ENCODE data around the gene TRIM45. TPM values are rescaled to one million over a fixed set of nuclear protein-coding genes. Genes with fewer than 3 reads are reported as not detected.

TRIM45 gene
- total and polyA plus RNA-seq, 2 of the 13 experiments (the other 11 are each of a cell fraction or from before 2014, with no cell fraction given), result 1.9 to 2.3 TPM

DNA sequence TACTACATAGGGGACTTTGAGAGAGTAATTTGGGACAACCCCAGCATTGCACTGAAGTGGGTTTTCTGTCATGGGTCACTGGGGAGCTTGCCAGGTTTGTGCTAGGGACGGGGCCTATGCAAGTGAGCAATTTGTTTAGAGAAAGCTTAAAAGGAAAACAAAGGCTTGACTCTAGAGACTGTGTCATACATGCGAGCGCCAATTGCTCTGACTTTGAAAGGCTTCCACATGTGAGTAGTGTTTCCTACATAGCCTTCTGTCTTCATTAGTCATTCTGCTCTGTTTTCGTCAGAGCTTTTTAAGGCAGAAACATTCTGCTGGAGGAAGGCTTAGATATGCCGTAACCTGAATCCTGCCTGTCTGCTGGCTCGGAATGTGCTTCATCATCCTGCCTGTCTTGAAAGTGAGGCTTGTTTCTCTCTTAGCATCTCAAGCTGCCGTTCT is 28.4 kb downstream of the TRIM45 start:
- CTCF ChIA-PET (ENCODE audit: low intra/inter-chr PET ratio, low total read pairs), result no interaction called here
- no peaks in the 10 kb centered on the region for H3K9me3 ChIP-seq (ENCODE audit: low read length)
- no peak overlapping the region for H3K4me2 ChIP-seq (ENCODE audit: low read depth, low read length)
- H3K27me3 ChIP-seq (ENCODE audit: control insufficient read depth in 1 of 2, insufficient read depth in 2 of 2, low read length in 2 of 2), result no peaks in the 10 kb centered on the region
- no peaks in the 10 kb centered on the region for H3K79me2 ChIP-seq (ENCODE audit: insufficient read depth, low read length)
- no peaks in the 10 kb centered on the region for H4K20me1 ChIP-seq (ENCODE audit: insufficient read depth, low read length)
- H3K4me3 ChIP-seq (replicated peaks in 1 of 3; ENCODE audit: insufficient read depth in 1 of 3, low read depth in 2 of 3, low read length in 3 of 3), result no peak overlapping the region
- 100% methylated on average over 7 of the region's 7 CpGs for WGBS (ENCODE audit: low lambda C conversion rate)
- POLR2A ChIA-PET, result no interaction called here
- DNase-seq (ENCODE audit: low spot score), result no peak
- BruUV-seq (replicated peaks), result no TSS peak
- no peaks in the 10 kb centered on the region for H3K4me1 ChIP-seq (ENCODE audit: insufficient read depth, low read length)
- ATAC-seq, result no peak
- TF ChIP-seq ZMAT3 (CRISPR knock-in tag; conservative IDR thresholded peaks at IDR 0.05), result no peak
- no peak for TF ChIP-seq ZSCAN9 (CRISPR knock-in tag; IDR thresholded peaks at IDR 0.05; ENCODE audit: borderline replicate concordance)
- TF ChIP-seq ZNF10 (CRISPR knock-in tag; IDR thresholded peaks at IDR 0.05; ENCODE audit: borderline replicate concordance, low read depth), result no peak
- TF ChIP-seq ZNF232 (CRISPR knock-in tag; IDR thresholded peaks at IDR 0.05; ENCODE audit: borderline replicate concordance), result no peak
- no peak for TF ChIP-seq MAX (IDR thresholded peaks at IDR 0.05)
- no peak for TF ChIP-seq ZNF136 (CRISPR knock-in tag; IDR thresholded peaks at IDR 0.05; ENCODE audit: low read depth)
- no peak for TF ChIP-seq IRX3 (CRISPR knock-in tag; IDR thresholded peaks at IDR 0.05; ENCODE audit: borderline replicate concordance, low read depth)
- TF ChIP-seq MLLT10 (CRISPR knock-in tag; IDR thresholded peaks at IDR 0.05), result no peak
- TF ChIP-seq THYN1 (CRISPR knock-in tag; IDR thresholded peaks at IDR 0.05; ENCODE audit: borderline replicate concordance, low read depth), result no peak
- no peak for TF ChIP-seq RXRA (CRISPR knock-in tag; IDR thresholded peaks at IDR 0.05)
- TF ChIP-seq TFE3 (CRISPR knock-in tag; IDR thresholded peaks at IDR 0.05), result no peak
- no peak overlapping the region for H2AFZ ChIP-seq (ENCODE audit: low read length)
- in situ Hi-C loops (cut with HindIII; ENCODE audit: extremely low pct_ligation_motif_present, low pct_unique_long_range_greater_than_20kb) (no loop called here), intact Hi-C loops (cut with micrococcal nuclease; ENCODE audit: unreplicated experiment) (no loop called here)
- peaks cover 11 to 61% of the 10 kb centered on the region in 2 experiments; a peak in 4 of 5 replicates for H3K36me3 ChIP-seq (replicated peaks in 1 of 2; ENCODE audit: control insufficient read depth in 1 of 2, insufficient read depth in 2 of 2, low read length in 2 of 2)
- H3K27ac ChIP-seq (ENCODE audit: extremely low read length, insufficient read depth, low read length), result no peak overlapping the region
- H3K9ac ChIP-seq (ENCODE audit: insufficient read depth, low read depth, low read length), result no peak overlapping the region
- FAIRE-seq, result no peak

All from HepG2 (cell line).